T follicular helper cell (primary cell): ENCODE data around the gene FMNL1.

Experiments used
- DNase-seq: peaks from one replicate; pipeline ENCODE4 v3.0.0-alpha.2; 2020; ENCODE audit warnings: low read depth

Gene FMNL1

GRCh38 chr17:45223539-45224528, 2.1 kb downstream of the FMNL1 start:
- no peak for DNase-seq

DNA sequence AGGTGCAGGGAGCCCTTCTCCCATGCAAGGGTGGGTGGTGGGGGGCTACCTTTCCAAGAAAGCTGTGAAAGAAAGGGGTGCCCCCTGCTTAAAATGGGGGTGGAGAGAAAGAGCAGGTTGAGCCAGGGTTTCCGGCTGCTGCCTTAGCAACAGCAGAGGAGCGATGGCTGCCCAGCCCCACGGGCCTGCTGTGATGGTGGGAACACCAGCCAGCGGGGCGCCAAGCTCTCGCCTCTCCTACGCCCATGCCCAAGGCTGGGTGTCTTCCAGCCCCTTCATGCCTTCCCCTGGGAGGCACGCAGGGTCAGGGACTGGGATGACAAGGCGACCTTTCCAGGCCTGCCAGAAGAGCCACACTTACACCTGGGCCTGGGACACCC, 3.0 kb downstream of the FMNL1 start:
- DNase-seq: no peak

DNA sequence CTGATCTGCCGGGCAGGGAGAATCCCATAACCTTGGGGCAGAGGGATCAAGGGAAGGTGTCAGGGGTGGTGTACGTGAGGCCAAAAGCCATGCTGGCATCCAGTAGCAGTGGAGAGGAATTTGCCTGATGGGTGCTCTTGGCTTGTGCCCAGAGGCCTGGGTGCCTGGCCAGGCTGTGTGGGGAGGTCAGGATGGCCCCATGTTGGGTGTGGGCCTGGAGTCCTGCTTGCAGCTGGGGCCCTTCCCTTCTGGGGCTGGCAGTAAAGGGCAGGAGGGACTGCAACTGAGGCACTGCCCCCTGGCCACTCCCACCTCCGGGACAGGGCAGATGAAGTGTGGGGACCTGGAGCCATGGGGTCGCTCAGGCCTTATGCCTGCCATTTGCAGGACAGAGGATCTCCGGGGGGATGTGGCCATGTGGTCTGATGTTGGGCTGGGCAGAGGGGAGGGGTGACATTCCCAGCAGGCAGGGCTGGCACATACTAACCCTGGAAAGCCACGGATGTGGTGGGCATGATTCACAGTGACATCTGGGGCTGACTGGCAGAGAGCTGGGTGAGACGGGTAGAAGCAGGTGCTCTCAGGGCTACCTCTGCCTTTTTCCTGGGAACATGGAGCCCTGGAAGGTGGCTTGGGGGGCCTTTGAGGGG, 3.5 kb downstream of the FMNL1 start:
- no peak for DNase-seq

DNA sequence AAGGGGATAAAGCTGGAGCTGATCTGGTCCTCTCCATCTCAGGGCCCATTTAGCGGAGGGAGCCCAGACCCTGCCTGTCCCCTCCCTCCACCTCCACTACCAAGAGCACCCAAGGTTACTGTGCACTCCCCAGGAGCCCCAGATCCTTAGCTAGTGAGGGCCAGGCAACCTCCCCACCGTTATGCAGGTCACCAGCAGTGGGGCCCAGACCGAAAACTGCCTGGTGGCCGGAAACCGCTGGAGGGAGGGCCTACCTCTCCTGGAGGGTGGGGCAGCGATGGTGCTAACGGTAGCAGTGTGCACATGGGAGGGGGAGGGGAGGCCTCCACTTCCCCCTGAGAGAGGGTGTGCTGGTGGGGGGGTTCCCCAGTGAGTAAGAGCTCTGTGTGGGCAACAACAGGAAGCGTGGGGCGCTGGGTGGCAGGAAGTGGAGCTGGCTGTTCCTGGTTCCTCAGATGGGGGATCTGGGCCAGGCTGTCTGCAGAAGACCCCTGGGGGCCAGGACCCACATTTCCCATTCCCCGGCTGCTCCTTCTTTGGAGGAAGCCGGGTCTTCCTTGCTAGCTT, 4.4 kb downstream of the FMNL1 start:
- DNase-seq: peak; percentile 87

- DNase-seq: no peak
Observed at GRCh38 chr17:45226576-45226975, 4.9 kb downstream of the FMNL1 start.

DNA sequence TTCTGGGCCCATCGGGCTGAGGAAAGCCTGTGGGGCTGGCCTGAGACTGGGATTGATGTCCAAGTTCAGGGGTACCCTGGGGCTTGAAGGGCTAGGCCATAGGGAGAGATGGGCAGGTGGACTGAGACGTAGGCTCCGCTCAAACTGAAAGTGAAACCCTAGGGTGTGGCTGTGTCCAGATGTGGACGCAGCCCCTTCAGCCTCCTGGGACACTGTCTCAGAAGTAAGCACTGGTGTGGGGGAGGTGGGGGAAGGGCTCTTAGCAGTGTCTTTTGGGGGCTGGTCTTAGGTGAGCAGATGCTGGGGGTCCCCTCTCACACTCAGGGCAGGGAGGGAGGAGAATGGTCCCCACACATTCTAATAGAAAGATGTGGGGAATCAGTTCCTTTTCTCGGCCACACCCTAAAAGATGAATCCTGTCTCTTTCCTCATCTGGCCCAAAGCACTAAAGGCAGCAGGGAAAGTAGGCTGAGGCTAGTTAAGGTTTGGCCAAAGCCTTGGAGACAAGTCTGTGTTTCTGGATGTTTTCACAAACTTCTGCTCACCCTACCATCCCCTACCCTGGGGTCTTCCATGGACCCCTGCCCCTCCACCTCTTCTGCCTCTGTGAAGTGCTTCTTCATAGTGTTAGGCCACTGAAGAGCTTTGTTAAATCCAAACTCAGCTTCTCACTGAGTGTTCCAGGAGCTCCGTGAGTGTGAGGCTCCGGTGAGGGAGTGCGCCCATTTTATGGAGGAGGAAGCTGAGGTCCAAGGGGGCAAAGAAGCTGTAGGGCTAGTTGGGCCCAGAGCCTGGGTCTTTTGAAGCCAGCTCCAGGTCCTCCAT, 5.6 kb downstream of the FMNL1 start:
- DNase-seq: no peak

DNA sequence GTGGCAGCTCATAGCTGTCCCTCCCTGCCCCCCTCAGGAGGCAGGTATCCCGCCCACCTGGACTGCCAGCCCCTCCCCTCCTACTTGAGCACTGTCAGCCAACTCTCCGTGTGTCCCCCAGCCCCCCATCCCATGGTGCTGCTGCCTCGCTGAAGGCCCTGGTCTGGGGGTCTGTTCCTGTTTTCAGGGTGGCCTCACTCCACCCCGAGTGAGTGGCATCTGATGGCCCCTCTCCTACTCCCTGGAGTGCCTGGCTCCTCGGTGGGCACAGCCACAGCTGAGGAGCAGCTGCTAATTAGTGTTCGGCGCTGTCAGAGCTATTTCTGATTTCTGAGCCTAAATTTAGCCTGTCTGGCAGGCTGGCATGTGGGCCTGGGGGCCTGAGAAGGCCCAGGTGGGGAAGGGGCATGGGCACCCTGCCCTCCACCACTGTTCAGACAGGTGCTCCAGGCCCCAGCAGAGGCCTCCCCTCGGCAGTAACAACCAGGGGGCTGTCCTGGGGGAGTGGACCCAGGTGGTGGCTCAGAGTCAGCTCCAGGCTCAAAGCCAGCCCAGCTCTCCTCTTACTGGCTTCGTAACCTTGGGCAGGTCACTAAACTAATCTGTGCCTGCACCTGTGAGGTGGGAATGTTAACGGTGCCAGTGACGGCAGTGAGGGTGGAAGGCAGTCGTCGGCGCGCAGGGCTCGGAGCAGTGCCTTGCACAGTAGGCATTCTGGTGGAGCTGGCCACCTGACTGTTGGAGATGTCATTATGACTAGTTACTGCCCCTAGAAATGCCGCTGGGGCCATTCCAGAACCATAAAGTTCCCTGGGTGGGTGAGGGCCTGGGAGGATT, 6.5 kb downstream of the FMNL1 start:
- DNase-seq: no peak

DNA sequence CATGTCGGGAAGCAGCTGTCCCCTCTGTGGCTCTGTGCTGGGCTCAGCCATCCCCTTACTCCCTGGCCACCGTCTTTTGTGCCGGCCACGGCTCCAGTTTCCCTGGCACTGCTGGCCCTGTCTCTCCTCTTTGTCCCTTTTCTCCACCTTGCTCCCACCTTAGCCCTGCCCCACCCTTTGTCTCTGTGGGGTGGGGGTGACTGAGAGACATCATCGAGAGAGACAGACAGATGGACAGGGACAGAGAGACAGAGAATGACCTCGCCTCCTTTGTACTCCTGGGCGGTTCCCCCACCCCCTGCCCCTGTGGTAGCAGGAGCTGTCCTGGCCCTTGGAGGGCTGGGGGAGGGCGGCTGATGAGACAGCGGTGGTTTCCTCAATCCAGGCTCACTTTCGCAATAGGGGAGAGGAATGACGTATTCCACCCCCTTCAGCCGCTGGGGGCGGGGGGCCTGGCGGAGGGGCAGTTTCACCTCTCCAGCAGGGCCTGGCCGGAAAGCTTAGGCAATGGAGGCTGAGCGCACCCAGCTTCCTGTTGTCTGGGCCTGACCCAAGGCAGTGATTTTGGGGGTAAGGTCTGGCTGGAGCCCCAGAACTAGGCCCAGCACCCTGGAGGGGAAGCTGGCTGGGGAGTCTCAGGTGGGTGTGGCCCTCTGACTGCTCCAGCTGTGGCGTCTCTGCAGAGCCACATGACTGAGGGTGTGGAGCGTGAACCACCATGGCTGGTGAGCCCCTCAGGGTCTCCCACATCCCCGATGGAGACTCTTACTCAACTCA, 7.3 kb downstream of the FMNL1 start:
- DNase-seq: peak; percentile 75

DNA sequence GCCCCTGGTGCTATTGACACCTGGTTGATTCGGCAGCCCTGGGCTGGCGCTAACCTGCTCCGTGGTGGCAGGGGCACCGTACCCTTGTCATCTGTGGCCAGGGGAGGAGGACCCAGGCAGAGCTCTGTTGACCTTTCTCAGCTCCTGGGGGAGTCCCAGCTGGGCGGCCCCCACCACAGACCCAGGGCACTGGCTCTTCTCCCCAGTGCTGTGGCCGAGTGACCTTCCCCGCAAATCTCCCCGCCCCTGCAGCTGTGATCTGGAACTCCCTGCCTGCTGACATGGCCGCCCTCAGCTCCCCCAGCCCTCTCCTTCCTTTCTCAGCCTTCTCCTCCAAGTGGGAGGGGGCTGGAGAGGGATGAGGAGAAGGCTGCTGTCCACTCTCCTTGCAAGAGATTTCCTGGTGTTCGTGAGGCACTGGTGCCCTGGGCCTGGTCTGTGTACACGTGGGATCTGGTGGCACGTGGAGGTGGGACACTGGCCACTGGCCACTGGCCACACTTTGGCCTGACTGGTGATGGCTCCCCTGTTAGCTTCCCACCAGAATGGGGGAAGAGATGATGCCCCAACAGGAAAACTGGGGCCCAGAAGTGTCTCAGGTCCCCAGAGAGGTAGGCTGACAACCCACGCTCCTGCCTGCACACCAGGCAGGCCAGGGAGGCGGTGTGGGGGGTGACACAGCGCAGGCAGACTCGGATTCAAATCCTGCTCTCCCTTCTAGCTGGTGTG, 8.2 kb downstream of the FMNL1 start:
- DNase-seq: no peak

DNA sequence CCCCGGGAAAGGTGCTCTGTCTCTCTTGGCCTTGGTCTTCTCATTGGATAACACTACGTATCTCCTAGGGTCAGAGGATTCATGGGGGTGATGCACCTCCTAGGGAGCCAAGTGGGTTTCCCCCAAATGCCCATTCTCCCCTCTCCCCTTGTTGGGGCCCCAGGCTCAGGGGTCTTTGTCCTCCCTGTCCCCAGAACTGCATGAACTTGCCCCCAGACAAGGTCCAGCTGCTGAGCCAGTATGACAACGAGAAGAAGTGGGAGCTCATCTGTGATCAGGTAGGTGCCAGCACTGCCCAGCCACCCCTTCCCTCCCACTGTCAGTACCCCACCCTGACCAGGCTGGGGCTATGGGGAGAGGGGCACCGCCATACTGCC, 8.7 kb downstream of the FMNL1 start:
- no peak for DNase-seq

DNA sequence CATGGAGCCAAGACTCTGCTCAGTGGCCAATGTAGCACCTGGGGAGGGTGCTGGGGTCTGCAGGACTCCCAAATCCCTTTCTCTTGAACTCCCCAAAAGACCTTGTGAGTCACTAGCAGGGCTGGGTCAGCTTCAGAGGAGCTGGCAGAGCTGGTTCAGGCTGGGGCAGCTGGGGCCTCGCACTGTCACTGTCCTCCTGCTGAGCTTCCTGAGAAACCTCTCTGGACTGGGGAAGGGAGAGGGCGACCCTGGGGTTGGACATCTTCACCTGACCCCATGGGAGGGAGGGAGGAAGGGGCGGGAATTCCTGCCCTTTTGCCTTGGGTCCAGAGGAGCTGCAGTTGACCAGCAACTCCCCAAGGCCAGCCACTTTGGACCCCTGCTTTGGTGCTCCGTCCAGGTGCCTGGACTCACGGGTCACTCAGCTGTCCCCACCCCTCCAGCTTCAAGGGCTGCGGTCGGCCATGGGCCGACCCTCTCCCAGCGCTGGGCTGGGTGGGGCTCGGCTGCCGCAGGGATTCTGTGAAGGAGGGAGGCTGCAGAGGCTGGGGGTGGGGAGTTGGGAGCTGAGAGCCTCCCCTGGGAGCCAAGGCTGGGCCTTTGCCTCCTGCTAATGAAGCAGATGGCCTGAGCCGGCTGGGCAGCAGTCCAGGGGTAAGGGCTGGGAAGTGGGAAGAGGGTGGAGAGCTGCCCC, 9.2 kb downstream of the FMNL1 start:
- no peak for DNase-seq

GRCh38 chr17:45231481-45232116, 9.9 kb downstream of the FMNL1 start:
- no peak for DNase-seq

GRCh38 chr17:45232514-45233422, 11.1 kb downstream of the FMNL1 start:
- no peak for DNase-seq

- DNase-seq: no peak
Observed at GRCh38 chr17:45233423-45233924, 11.8 kb downstream of the FMNL1 start.

DNA sequence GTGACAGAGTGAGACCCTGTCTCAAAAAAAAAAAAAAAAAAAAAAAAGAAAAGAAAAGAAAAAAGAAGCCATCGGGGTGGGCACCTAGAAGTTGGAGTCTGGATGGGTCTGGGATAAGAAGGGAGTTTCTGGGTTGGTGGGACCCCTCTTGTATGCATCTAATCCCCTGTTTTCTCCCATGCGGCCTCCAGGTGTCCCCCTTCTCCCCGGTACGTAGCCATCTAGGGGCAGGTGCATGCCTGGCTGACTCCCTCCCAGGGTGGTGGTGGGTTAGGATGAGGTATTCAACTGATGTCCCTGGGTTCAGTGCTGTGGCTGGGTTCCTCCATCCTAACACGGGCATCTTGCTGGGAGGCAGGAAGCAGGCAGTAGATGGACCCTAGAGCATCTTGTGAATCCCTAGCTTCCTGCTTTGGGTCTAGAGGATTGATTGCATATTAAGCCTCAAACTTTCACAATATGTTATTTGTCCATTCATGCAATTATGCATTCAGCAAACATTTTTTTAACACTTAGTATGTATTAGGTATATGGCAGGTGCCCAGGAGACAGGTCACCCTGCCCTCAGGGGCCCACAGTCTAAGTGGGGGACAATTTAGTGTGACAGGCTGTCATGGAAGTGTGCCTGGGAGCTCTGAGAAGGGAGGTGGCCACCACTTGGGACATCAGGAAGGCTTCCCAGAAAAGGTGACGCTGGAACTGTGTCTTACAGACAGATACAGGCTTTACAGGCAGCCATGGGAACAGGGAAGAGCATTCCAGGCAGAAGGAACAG, 13.1 kb downstream of the FMNL1 start:
- DNase-seq: peak; percentile 47
